SU-DHL-6 (cell line): ENCODE data around the gene PRKAB1.

Source experiments
- H2AFZ ChIP-seq: fragments of 200-600 bp; sonication (generic); 2 replicates; pipeline ENCODE4 v1.6.1; 2014; ENCODE audit warnings: low read depth, mild to moderate bottlenecking, moderate library complexity, mixed read lengths, antibody characterized with exemption, low read length; ENCODE audit not compliant: severe bottlenecking
- H3F3A ChIP-seq: fragments of 200-600 bp; shearing (Covaris generic); 2 replicates; pipeline ENCODE4 v1.6.0; 2016; ENCODE audit warnings: antibody characterized with exemption, mild to moderate bottlenecking; ENCODE audit not compliant: insufficient read depth
- H3K27ac ChIP-seq: fragments of 200-600 bp; sonication (generic); 2 replicates; pipeline ENCODE4 v1.5.1; 2016; ENCODE audit warnings: low read depth, mild to moderate bottlenecking, low read length, moderate library complexity, mixed read lengths
- H3K27me3 ChIP-seq: fragments of 200-600 bp; sonication (generic), shearing (Covaris generic); 2 replicates; pipeline ENCODE4 v1.6.0; 2014; ENCODE audit warnings: mild to moderate bottlenecking, low read length
- H3K36me3 ChIP-seq: fragments of 200-600 bp; sonication (generic); 2 replicates; pipeline ENCODE4 v1.6.1; 2014; ENCODE audit warnings: mild to moderate bottlenecking, low read length, mixed read lengths
- H3K4me2 ChIP-seq: fragments of 300-600, 200-600 bp; shearing (Covaris generic), sonication (generic); 2 replicates; pipeline ENCODE4 v1.6.0; 2014; ENCODE audit warnings: low read length, low read depth, mild to moderate bottlenecking; ENCODE audit not compliant: poor library complexity, severe bottlenecking
- H3K4me3 ChIP-seq: fragments of 200-600 bp; sonication (generic); 2 replicates; pipeline ENCODE4 v1.5.1; 2014; ENCODE audit warnings: antibody characterized with exemption, low read length, mild to moderate bottlenecking, mixed read lengths; ENCODE audit not compliant: insufficient read depth, poor library complexity, severe bottlenecking
- H3K79me2 ChIP-seq: fragments of 200-600 bp; sonication (generic); 2 replicates; pipeline ENCODE4 v1.6.1; 2014; ENCODE audit warnings: mild to moderate bottlenecking, low read length, moderate library complexity; ENCODE audit not compliant: insufficient read depth
- H3K9ac ChIP-seq: fragments of 200-600 bp; sonication (generic); 2 replicates; pipeline ENCODE4 v1.7.0; 2014; ENCODE audit warnings: mild to moderate bottlenecking, low read length
- H3K9me2 ChIP-seq: fragments of 200-600 bp; sonication (generic); replicated peaks from 2 replicates; pipeline ENCODE4 v1.6.1; 2014; ENCODE audit warnings: low read length; ENCODE audit not compliant: insufficient read depth
- H3K9me3 ChIP-seq: fragments of 200-600 bp; sonication (generic); 2 replicates; pipeline ENCODE4 v1.6.1; 2014; ENCODE audit warnings: low read length, mixed read lengths; ENCODE audit not compliant: insufficient read depth
- H4K20me1 ChIP-seq: fragments of 200-600 bp; sonication (generic); 2 replicates; pipeline ENCODE4 v1.6.1; 2014; ENCODE audit warnings: low read depth, mild to moderate bottlenecking, antibody characterized with exemption, low read length, moderate library complexity, mixed read lengths
- EZH2phosphoT487 ChIP-seq: fragments of 200-600 bp; sonication (generic), shearing (Covaris generic); conservative IDR thresholded peaks from 2 replicates; pipeline ENCODE4 v1.6.1; 2018; ENCODE audit warnings: mild to moderate bottlenecking, antibody characterized with exemption, low read length, moderate library complexity, mixed read lengths
- TF ChIP-seq, protein P1 (sequence below): fragments of 200-600 bp; sonication (generic); IDR thresholded peaks from one replicate; pipeline ENCODE4 v1.5.1; 2017; ENCODE audit warnings: antibody characterized with exemption, mild to moderate bottlenecking, low read length, moderate library complexity; ENCODE audit not compliant: insufficient read depth, poor library complexity, severe bottlenecking

Gene PRKAB1

DNA sequence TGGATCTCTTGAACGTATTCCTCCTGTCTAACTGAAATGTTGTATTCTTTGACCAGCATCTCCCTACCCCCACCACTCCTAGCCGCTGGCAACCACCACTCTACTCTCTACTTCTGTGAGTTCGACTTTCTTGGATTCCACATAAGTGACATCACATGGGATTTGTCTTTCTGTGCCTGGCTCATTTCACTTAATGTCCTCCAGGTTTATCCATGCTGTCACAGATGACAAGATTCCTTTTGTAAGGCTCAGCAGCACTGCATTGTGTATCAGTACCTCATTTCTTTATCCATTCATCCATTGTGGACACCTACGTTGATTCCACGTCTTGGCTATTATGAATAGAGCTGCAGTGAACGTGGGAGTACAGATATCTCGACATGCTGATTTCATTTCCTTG is 10.5 kb downstream of the PRKAB1 start:
- H3K9ac ChIP-seq: no peak overlapping the region

DNA sequence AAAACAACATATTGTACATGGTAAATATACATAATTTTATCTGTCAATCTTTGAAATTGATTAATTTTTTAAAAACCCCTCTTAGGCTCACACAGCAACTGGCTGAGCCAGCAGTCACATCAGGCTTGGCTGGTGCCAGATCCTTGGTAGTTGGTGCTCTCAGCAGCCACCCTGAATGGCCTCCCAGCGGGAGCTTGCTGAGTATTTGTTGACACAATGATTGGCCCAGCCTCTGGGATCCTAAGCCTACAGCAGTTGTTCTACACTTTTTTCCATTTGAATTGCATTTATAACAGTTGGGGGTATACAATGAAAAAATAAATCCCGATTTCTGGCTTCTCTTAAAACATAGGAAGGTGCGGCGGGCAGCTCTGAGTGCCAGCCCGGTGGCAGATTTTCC is 11.1 kb downstream of the PRKAB1 start:
- Histone ChIP-seq H3K27ac (no peak overlapping the region), H3K9me3 (no peaks in the 10 kb centered on the region), H4K20me1 (no peaks in the 10 kb centered on the region), H3K27me3 (no peaks in the 10 kb centered on the region), H3K9me2 (no peaks in the 10 kb centered on the region), H3F3A (peaks cover 16% of the 10 kb centered on the region), H3K79me2 (no peaks in the 10 kb centered on the region; the same call in 1 of the 2 replicates), H3K4me2 (no peak overlapping the region), H3K36me3 (peaks cover 24% of the 10 kb centered on the region), H3K4me3 (no peak overlapping the region), H2AFZ (no peak overlapping the region), H3K9ac (no peak overlapping the region)
- TF ChIP-seq, protein P1, sequence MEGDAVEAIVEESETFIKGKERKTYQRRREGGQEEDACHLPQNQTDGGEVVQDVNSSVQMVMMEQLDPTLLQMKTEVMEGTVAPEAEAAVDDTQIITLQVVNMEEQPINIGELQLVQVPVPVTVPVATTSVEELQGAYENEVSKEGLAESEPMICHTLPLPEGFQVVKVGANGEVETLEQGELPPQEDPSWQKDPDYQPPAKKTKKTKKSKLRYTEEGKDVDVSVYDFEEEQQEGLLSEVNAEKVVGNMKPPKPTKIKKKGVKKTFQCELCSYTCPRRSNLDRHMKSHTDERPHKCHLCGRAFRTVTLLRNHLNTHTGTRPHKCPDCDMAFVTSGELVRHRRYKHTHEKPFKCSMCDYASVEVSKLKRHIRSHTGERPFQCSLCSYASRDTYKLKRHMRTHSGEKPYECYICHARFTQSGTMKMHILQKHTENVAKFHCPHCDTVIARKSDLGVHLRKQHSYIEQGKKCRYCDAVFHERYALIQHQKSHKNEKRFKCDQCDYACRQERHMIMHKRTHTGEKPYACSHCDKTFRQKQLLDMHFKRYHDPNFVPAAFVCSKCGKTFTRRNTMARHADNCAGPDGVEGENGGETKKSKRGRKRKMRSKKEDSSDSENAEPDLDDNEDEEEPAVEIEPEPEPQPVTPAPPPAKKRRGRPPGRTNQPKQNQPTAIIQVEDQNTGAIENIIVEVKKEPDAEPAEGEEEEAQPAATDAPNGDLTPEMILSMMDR: no peak
- no peak for TF ChIP-seq EZH2phosphoT487

More for the DNA sequence above, 10.5 kb downstream of the PRKAB1 start:
- no peaks in the 10 kb centered on the region for H4K20me1 ChIP-seq
- peaks cover 24% of the 10 kb centered on the region for H3K36me3 ChIP-seq
- H3K4me2 ChIP-seq: no peak overlapping the region
- no peak for TF ChIP-seq EZH2phosphoT487
- peaks cover 16% of the 10 kb centered on the region for H3F3A ChIP-seq
- no peaks in the 10 kb centered on the region for H3K9me2 ChIP-seq
- H3K9me3 ChIP-seq: no peaks in the 10 kb centered on the region
- H3K27ac ChIP-seq: no peak overlapping the region
- H2AFZ ChIP-seq: no peak overlapping the region
- H3K4me3 ChIP-seq: no peak overlapping the region
- H3K79me2 ChIP-seq: no peaks in the 10 kb centered on the region; the same call in 1 of the 2 replicates
- no peaks in the 10 kb centered on the region for H3K27me3 ChIP-seq

DNA sequence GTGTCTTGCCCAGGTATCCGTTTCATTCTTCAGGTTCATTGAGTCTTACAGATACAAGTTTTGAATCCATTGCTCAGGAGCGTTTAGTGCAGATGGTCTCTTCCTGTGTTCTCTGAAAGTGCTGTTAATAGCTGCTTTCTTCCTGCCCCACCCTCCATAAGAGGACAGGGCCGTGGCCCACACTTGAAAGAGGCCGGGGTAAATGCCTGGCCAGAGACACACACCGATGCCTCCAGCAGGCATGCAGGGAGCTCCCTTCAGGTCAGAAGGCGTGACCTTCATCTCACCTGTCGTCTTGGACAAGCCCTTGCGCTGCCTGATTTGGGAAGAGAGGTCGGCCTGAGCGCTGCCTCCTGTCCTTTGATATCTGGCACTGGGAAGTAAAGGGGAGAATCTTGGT is 11.6 kb downstream of the PRKAB1 start:
- Histone ChIP-seq H3K9ac (no peak overlapping the region), H3K9me3 (no peaks in the 10 kb centered on the region), H3K36me3 (peaks cover 24% of the 10 kb centered on the region), H3K27me3 (no peaks in the 10 kb centered on the region), H3K27ac (no peak overlapping the region), H2AFZ (no peak overlapping the region), H3K4me3 (no peak overlapping the region), H3K4me2 (no peak overlapping the region), H3F3A (peaks cover 16% of the 10 kb centered on the region), H3K79me2 (no peaks in the 10 kb centered on the region; the same call in 1 of the 2 replicates), H4K20me1 (no peaks in the 10 kb centered on the region), H3K9me2 (no peaks in the 10 kb centered on the region)
- TF ChIP-seq, protein P1: no peak
- no peak for TF ChIP-seq EZH2phosphoT487

DNA sequence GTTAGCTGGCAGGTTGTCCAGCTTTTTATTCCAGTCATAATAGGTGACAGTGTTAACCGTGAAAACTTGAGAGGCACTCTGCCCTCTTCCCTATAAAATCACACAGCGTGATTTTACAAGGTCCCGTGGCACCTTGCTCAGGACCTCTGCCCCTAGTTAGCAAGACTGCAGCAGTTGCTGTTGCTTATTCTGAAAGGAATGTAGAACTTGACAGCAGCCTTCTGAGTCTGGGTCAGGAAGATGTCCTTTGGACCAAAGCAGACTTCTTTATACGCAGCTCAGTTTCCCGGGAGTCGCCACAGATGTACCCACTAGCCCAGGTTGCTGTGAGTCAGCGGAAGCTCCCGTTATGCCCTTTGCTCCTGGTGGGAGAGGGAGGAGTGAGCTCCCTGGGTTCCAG is 13.2 kb downstream of the PRKAB1 start:
- H2AFZ ChIP-seq: no peak overlapping the region
- no peak overlapping the region for H3K4me2 ChIP-seq
- H3K9me3 ChIP-seq: no peaks in the 10 kb centered on the region
- no peaks in the 10 kb centered on the region; the same call in 1 of the 2 replicates for H3K79me2 ChIP-seq
- no peak overlapping the region for H3K4me3 ChIP-seq
- H4K20me1 ChIP-seq: no peaks in the 10 kb centered on the region
- H3K27me3 ChIP-seq: no peaks in the 10 kb centered on the region
- H3K9ac ChIP-seq: no peak overlapping the region
- H3K9me2 ChIP-seq: no peaks in the 10 kb centered on the region
- H3K36me3 ChIP-seq: peaks cover 17% of the 10 kb centered on the region
- no peak for TF ChIP-seq EZH2phosphoT487
- TF ChIP-seq, protein P1: no peak
- no peak overlapping the region for H3K27ac ChIP-seq
- H3F3A ChIP-seq: peaks cover 16% of the 10 kb centered on the region
